Chondrocyte (in vitro differentiated cells): ENCODE data around the gene MUC3A. TPM values are rescaled to one million over a fixed set of nuclear protein-coding genes. Genes with fewer than 3 reads are reported as not detected.
"Not testable (repeated sequence)": the region's sequence is repeated elsewhere in the genome, so short reads cannot be mapped to it uniquely, and the experiment has no call there.

ENCODE experiments used
- DNase-seq: peaks from one replicate; pipeline ENCODE4 v3.0.0; 2021; ENCODE audit warnings: mixed read lengths, low spot score
- H3K27ac Mint-ChIP-seq: one replicate; pipeline ENCODE4 v1.8.0; 2021; ENCODE audit warnings: mild to moderate bottlenecking, moderate library complexity, mixed read lengths; ENCODE audit not compliant: unreplicated experiment
- H3K27me3 Mint-ChIP-seq: 2 replicates; pipeline ENCODE4 v1.8.0; 2021; ENCODE audit warnings: low read depth, mixed read lengths
- H3K36me3 Mint-ChIP-seq: 2 replicates; pipeline ENCODE4 v1.8.0; 2021; ENCODE audit warnings: low read depth, mixed read lengths
- H3K4me1 Mint-ChIP-seq: 2 replicates; pipeline ENCODE4 v1.8.0; 2021; ENCODE audit warnings: low read depth, mild to moderate bottlenecking, mixed read lengths
- H3K4me3 Mint-ChIP-seq: one replicate; pipeline ENCODE4 v1.8.0; 2021; ENCODE audit warnings: mild to moderate bottlenecking, moderate library complexity, mixed read lengths; ENCODE audit not compliant: unreplicated experiment
- H3K9me3 Mint-ChIP-seq: 2 replicates; pipeline ENCODE4 v1.8.0; 2021; ENCODE audit warnings: low read depth, mixed read lengths
- CTCF ChIP-seq: fragments of 200-600 bp; sonication (generic); IDR thresholded peaks from 2 replicates; pipeline ENCODE4 v1.5.0; 2021; ENCODE audit warnings: antibody characterized with exemption, mild to moderate bottlenecking, moderate library complexity
- long read RNA-seq: library from polyadenylated mRNA; stranded (forward); transcript quantifications from one replicate; pipeline ENCODE4 v2.0.0, GENCODE V29; 2021
- total RNA-seq: library from RNA; stranded (reverse); gene quantifications from 3 replicates; pipeline ENCODE4 v1.2.1, GENCODE V29; 2021

Gene MUC3A
- total RNA-seq = not detected in 3 replicates
- long read RNA-seq = 0 reads

- Mint-ChIP-seq H3K27me3 (peaks cover 17% of the 10 kb centered on the region), H3K4me3 (no peak within 1 kb of the TSS), H3K36me3 (no peaks in the 10 kb centered on the region), H3K9me3 (no peaks in the 10 kb centered on the region), H3K4me1 (no peaks in the 10 kb centered on the region), H3K27ac (no peak within 1 kb of the TSS)
- no peak for TF ChIP-seq CTCF
- DNase-seq = peak; percentile 63
These were observed at the start of gene MUC3A for GRCh38 chr7:100949227-100949932. TSS of gene MUC3A (plus strand) at chr7:100949534. CDS start at chr7:100949625, 91 bp downstream.

GRCh38 chr7:100900978-100901377, 48.4 kb upstream of the MUC3A start:
- no peak overlapping the region for H3K4me3 Mint-ChIP-seq
- no peaks in the 10 kb centered on the region for H3K9me3 Mint-ChIP-seq
- no peak for TF ChIP-seq CTCF
- H3K4me1 Mint-ChIP-seq = peaks cover 8% of the 10 kb centered on the region
- H3K36me3 Mint-ChIP-seq = peaks cover 4% of the 10 kb centered on the region
- no peak overlapping the region for H3K27ac Mint-ChIP-seq
- peaks cover 22% of the 10 kb centered on the region for H3K27me3 Mint-ChIP-seq
- DNase-seq = no peak

GRCh38 chr7:100901921-100902332, 47.4 kb upstream of the MUC3A start:
- Mint-ChIP-seq H3K36me3 (no peaks in the 10 kb centered on the region), H3K27me3 (peaks cover 18% of the 10 kb centered on the region), H3K4me3 (no peak overlapping the region), H3K9me3 (no peaks in the 10 kb centered on the region), H3K4me1 (peaks cover 3% of the 10 kb centered on the region), H3K27ac (no peak overlapping the region)
- no peak for DNase-seq
- TF ChIP-seq CTCF = no peak

GRCh38 chr7:100902638-100903037, 46.7 kb upstream of the MUC3A start:
- no peak for TF ChIP-seq CTCF
- H3K9me3 Mint-ChIP-seq = no peaks in the 10 kb centered on the region
- no peaks in the 10 kb centered on the region for H3K4me1 Mint-ChIP-seq
- H3K36me3 Mint-ChIP-seq = no peaks in the 10 kb centered on the region
- DNase-seq = no peak
- H3K27ac Mint-ChIP-seq = no peak overlapping the region
- H3K4me3 Mint-ChIP-seq = no peak overlapping the region
- peaks cover 15% of the 10 kb centered on the region for H3K27me3 Mint-ChIP-seq

- TF ChIP-seq CTCF = no peak
- no peak for DNase-seq
- Mint-ChIP-seq H3K4me3 (no peak overlapping the region), H3K27ac (no peak overlapping the region), H3K4me1 (no peaks in the 10 kb centered on the region), H3K9me3 (peaks cover 4% of the 10 kb centered on the region), H3K27me3 (peaks cover 15% of the 10 kb centered on the region), H3K36me3 (no peaks in the 10 kb centered on the region)
These were observed 40.8 kb upstream of the MUC3A start for GRCh38 chr7:100908512-100908911.

- peaks cover 11% of the 10 kb centered on the region for H3K27me3 Mint-ChIP-seq
- not testable (repeated sequence) for DNase-seq, H3K27ac Mint-ChIP-seq, H3K9me3 Mint-ChIP-seq, H3K4me3 Mint-ChIP-seq, H3K4me1 Mint-ChIP-seq, H3K36me3 Mint-ChIP-seq
These were observed 38.9 kb upstream of the MUC3A start for GRCh38 chr7:100910443-100910842.
